Endodermal cell (in vitro differentiated cells): ENCODE measurements around the gene CELSR2. TPM values are rescaled to one million over a fixed set of nuclear protein-coding genes. Genes with fewer than 3 reads are reported as not detected.
A peak's percentile ranks its signal among the peaks of the same experiment; 100 is the strongest.

Experiments used
- DNase-seq: peaks from one replicate; pipeline ENCODE4 v3.0.0-alpha.2; 2017
- H3K27ac ChIP-seq: 2 replicates; pipeline ENCODE4 v1.5.1; 2013; ENCODE audit warnings: mild to moderate bottlenecking, low read depth, low read length, moderate library complexity
- H3K27me3 ChIP-seq: 2 replicates; pipeline ENCODE4 v1.6.1; 2013; ENCODE audit warnings: mild to moderate bottlenecking, low read length, moderate library complexity; ENCODE audit not compliant: insufficient read depth, control insufficient read depth, poor library complexity, severe bottlenecking
- H3K36me3 ChIP-seq: 2 replicates; pipeline ENCODE4 v1.7.0; 2013; ENCODE audit warnings: mild to moderate bottlenecking, low read length, moderate library complexity; ENCODE audit not compliant: control insufficient read depth, insufficient read depth
- H3K4me1 ChIP-seq: one replicate; pipeline ENCODE4 v1.7.0; 2013; ENCODE audit warnings: low read length; ENCODE audit not compliant: control insufficient read depth, insufficient read depth
- H3K4me3 ChIP-seq: 2 replicates; pipeline ENCODE4 v1.5.1; 2013; ENCODE audit warnings: mild to moderate bottlenecking, low read length, moderate library complexity
- H3K9ac ChIP-seq: 2 replicates; pipeline ENCODE4 v1.6.1; 2013; ENCODE audit warnings: mild to moderate bottlenecking, low read length, moderate library complexity; ENCODE audit not compliant: poor library complexity, severe bottlenecking; ENCODE audit errors: extremely low read depth
- H3K9me3 ChIP-seq: 2 replicates; pipeline ENCODE4 v1.6.1; 2013; ENCODE audit warnings: mild to moderate bottlenecking, low read length, moderate library complexity; ENCODE audit not compliant: control insufficient read depth
- H3K27ac Mint-ChIP-seq: 2 replicates; pipeline ENCODE4 v1.8.0; 2020; ENCODE audit warnings: mixed read lengths
- H3K27me3 Mint-ChIP-seq: 2 replicates; pipeline ENCODE4 v1.8.0; 2021; ENCODE audit warnings: mild to moderate bottlenecking, mixed read lengths; ENCODE audit not compliant: insufficient read depth
- H3K36me3 Mint-ChIP-seq: 2 replicates; pipeline ENCODE4 v1.8.0; 2020; ENCODE audit warnings: low read depth, mixed read lengths
- H3K4me1 Mint-ChIP-seq: 2 replicates; pipeline ENCODE4 v1.8.0; 2020; ENCODE audit warnings: mixed read lengths
- H3K4me3 Mint-ChIP-seq: 2 replicates; pipeline ENCODE4 v1.8.0; 2020; ENCODE audit warnings: mild to moderate bottlenecking, moderate library complexity, mixed read lengths
- H3K9me3 Mint-ChIP-seq: 2 replicates; pipeline ENCODE4 v1.8.0; 2020; ENCODE audit warnings: mild to moderate bottlenecking, mixed read lengths
- WGBS, 2 experiments: methylation state at CpG; one replicate each; pipeline versions ENCODE4 v1.1.5 to v1.1.7; 2013; ENCODE audit warnings: missing lambda C conversion rate in 2 of 2, mixed read lengths in 1 of 2; ENCODE audit not compliant: insufficient coverage in 1 of 2, insufficient read length in 1 of 2; 5-methylcytosine and 5-hydroxymethylcytosine counted together
- total RNA-seq, 2 donors: library from RNA; stranded (reverse); fragmentation: NEBNext Ultra II Directional in 1 of 2; extraction: Animal tissue kit (Norgen Biotek cat#: 25700) in 1 of 2; gene quantifications; 2 replicates in 1 of 2; 3 replicates in 1 of 2; pipeline ENCODE4 v1.2.1, GENCODE V29; 2021
- TF ChIP-seq, protein P1 (sequence below): fragments of 200-600 bp; sonication (generic); conservative IDR thresholded peaks from 2 replicates; pipeline ENCODE4 v1.5.0; 2021; ENCODE audit warnings: antibody characterized with exemption, mild to moderate bottlenecking

Gene CELSR2
- total RNA-seq, 2 donors from 2014 or later = 16.1 to 20.2 TPM

DNA sequence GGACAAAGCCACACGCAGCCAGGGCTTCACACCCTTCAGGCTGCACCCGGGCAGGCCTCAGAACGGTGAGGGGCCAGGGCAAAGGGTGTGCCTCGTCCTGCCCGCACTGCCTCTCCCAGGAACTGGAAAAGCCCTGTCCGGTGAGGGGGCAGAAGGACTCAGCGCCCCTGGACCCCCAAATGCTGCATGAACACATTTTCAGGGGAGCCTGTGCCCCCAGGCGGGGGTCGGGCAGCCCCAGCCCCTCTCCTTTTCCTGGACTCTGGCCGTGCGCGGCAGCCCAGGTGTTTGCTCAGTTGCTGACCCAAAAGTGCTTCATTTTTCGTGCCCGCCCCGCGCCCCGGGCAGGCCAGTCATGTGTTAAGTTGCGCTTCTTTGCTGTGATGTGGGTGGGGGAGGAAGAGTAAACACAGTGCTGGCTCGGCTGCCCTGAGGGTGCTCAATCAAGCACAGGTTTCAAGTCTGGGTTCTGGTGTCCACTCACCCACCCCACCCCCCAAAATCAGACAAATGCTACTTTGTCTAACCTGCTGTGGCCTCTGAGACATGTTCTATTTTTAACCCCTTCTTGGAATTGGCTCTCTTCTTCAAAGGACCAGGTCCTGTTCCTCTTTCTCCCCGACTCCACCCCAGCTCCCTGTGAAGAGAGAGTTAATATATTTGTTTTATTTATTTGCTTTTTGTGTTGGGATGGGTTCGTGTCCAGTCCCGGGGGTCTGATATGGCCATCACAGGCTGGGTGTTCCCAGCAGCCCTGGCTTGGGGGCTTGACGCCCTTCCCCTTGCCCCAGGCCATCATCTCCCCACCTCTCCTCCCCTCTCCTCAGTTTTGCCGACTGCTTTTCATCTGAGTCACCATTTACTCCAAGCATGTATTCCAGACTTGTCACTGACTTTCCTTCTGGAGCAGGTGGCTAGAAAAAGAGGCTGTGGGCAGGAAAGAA lies 25.5 kb downstream of the CELSR2 start:
- Histone ChIP-seq H3K27ac (peak overlapping the region; percentile 73), H3K36me3 (peaks cover 12% of the 10 kb centered on the region), H3K4me1 (peaks cover 8% of the 10 kb centered on the region), H3K4me3 (no peak overlapping the region), H3K9me3 (no peaks in the 10 kb centered on the region), H3K27me3 (no peaks in the 10 kb centered on the region), H3K9ac (no peak overlapping the region)
- Mint-ChIP-seq H3K4me3 (peak overlapping the region; percentile 29), H3K27ac (peak overlapping the region; percentile 52), H3K36me3 (peaks cover 16% of the 10 kb centered on the region), H3K4me1 (peaks cover 29% of the 10 kb centered on the region), H3K27me3 (peaks cover 2% of the 10 kb centered on the region), H3K9me3 (no peaks in the 10 kb centered on the region)
- TF ChIP-seq, protein P1, sequence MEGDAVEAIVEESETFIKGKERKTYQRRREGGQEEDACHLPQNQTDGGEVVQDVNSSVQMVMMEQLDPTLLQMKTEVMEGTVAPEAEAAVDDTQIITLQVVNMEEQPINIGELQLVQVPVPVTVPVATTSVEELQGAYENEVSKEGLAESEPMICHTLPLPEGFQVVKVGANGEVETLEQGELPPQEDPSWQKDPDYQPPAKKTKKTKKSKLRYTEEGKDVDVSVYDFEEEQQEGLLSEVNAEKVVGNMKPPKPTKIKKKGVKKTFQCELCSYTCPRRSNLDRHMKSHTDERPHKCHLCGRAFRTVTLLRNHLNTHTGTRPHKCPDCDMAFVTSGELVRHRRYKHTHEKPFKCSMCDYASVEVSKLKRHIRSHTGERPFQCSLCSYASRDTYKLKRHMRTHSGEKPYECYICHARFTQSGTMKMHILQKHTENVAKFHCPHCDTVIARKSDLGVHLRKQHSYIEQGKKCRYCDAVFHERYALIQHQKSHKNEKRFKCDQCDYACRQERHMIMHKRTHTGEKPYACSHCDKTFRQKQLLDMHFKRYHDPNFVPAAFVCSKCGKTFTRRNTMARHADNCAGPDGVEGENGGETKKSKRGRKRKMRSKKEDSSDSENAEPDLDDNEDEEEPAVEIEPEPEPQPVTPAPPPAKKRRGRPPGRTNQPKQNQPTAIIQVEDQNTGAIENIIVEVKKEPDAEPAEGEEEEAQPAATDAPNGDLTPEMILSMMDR = no peak
- DNase-seq = peak; percentile 64
- WGBS, 2 experiments = 65 to 91% methylated on average over 10 to 24 of the region's 24 CpGs

DNA sequence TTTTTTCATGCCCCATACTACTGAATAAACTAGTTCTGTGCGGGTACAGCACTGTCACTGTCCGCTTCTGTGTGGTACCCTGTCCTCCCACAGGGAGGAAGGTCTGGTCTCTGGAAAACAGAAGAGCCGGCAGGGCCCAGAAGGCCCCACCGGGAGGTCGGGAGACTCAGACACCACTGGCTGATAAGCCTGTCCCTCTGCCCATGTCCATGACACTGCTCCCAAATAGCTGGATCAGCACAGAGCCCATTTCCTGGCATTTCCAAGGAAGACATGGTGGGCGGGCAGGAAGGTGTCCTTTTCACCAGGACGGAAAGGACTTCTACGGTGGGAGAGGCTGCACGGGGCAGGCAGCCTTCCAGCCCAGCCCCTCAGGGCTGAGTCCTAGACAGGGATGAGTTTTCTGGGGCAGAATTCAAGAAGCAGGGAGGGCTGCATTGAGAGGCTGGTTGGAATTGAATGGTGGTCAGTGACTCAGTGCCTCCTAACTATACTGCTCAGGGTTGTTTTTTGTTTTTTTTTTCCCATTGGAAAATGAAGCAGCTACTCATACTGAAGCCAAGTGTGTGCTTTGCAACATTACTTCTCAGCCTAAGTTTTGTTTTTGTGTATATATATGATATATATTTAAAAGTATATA lies 26.5 kb downstream of the CELSR2 start:
- Mint-ChIP-seq H3K27ac (peak overlapping the region; percentile 17), H3K27me3 (peaks cover 2% of the 10 kb centered on the region), H3K36me3 (peaks cover 20% of the 10 kb centered on the region), H3K4me3 (no peak overlapping the region), H3K9me3 (no peaks in the 10 kb centered on the region), H3K4me1 (peaks cover 29% of the 10 kb centered on the region)
- Histone ChIP-seq H3K4me3 (no peak overlapping the region), H3K27ac (peak overlapping the region; percentile 73), H3K9me3 (no peaks in the 10 kb centered on the region), H3K9ac (no peak overlapping the region), H3K36me3 (peaks cover 21% of the 10 kb centered on the region), H3K4me1 (peaks cover 8% of the 10 kb centered on the region), H3K27me3 (no peaks in the 10 kb centered on the region)
- TF ChIP-seq, protein P1 = no peak
- DNase-seq = no peak
- 80 to 81% methylated on average over 5 to 9 of the region's 9 CpGs for WGBS, 2 experiments

DNA sequence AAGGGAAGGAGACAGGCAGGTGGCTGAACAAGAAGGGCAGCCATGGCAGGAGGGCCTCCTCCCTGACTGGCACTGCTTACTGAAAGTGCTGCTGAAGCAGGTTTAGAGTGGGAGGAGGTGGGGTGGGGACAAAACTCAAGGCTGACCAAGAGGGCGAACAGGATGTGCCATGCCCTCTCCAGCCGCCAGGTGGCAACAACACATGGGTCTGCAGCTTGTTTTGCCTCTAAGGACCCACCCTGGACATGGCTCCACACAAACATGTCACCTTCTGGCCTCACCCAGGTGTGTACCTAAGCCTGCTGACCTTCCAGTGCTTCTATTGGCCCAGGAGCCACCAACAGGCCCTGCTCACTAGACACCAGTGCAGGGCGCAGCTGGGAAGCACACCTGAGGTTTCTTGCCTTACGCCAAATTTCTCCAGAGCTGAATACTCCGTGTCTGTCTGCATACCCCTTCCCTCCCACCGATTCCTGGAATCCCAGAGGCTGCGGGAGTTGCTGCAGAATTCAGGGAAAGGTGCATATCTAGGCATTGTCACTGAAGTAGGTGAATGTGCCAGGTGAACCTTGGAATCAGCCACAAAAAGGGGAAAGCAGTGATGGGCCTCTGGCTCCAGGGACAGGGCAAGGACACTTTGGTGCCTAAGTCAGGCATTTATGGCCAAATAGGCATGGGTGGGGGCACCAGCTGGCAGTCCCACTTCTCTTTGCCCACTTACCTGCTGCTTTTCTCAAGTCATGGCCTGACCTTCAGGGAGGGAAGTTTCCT lies 28.3 kb downstream of the CELSR2 start:
- H3K27ac Mint-ChIP-seq = peak overlapping the region; percentile 66

More for the DNA sequence above, 28.3 kb downstream of the CELSR2 start:
- Histone ChIP-seq H3K9me3 (no peaks in the 10 kb centered on the region), H3K4me1 (peaks cover 8% of the 10 kb centered on the region), H3K27ac (no peak overlapping the region), H3K36me3 (peaks cover 21% of the 10 kb centered on the region), H3K27me3 (no peaks in the 10 kb centered on the region), H3K9ac (no peak overlapping the region), H3K4me3 (no peak overlapping the region)
- Mint-ChIP-seq H3K4me1 (peaks cover 45% of the 10 kb centered on the region), H3K27me3 (peaks cover 2% of the 10 kb centered on the region), H3K4me3 (no peak overlapping the region), H3K9me3 (no peaks in the 10 kb centered on the region), H3K36me3 (peaks cover 25% of the 10 kb centered on the region)
- TF ChIP-seq, protein P1 = peak; percentile 96
- peak; percentile 96 for DNase-seq
- 68 to 71% methylated on average over 4 to 7 of the region's 7 CpGs for WGBS, 2 experiments
